ENCODE measurements around the gene REPS1.
A peak's percentile ranks its signal among the peaks of the same experiment; 100 is the strongest.

REPS1 gene

GRCh38 chr6:138920906-138921305 is 67.1 kb downstream of the REPS1 start:
- no peak for DNase-seq

DNA sequence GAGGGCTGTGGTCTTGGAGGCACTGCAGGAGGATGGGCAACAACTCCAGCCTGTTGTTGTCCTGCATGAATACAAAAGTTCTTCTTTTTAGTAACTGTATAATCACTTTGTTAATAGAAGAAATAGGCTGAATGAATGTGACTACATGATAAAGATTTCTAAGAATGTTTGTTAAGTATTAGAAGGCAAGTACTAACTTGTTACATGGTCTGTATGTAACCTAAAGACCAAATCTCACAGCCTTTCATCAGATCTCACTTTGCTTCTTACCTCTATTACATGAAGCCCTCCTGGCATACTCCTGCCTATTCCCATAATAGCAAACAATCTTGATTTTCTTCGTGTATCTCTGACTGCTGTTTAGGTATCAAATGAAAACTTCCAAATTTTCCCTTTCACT is 73.4 kb downstream of the REPS1 start:
- DNase-seq: no peak

- DNase-seq: no peak
Observed at GRCh38 chr6:138912308-138912707, 75.7 kb downstream of the REPS1 start.

DNA sequence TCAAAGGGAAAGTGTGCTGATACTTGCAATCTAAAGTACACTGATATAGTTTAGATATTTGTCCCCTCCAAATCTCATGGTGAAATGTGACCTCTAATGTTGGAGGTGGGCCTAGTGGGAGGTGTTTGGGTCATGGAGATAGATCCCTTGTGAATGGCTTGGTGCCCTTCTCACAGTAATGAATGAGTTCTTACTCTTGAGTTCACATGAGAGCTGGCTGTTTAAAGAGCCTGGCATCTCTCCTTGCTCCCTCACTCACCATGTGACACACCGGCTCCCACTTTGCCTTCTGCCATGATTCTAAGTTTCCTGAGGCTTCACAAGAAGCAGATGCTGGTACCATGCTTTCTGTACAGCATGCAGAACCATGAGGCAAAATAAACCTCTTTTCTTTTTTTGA is 78.1 kb downstream of the REPS1 start:
- no peak for DNase-seq

DNA sequence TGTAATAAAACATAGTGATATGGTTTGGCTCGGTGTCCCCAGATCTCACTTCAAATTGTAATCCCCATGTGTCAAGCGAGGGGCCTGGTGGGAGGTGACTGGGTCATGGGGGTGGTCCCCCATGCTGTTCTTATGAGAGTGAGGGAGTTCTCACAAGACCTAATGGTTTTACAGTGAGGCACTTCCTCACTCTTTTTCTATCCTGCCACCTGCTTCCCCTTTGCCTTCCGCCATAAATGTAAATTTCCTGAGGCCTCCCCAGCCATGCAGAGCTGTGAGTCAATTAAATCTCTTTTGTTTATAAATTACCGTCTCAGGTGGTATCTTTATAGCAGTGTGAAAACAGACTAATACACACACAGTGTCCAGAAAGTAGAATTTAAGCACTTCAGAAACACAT is 78.5 kb downstream of the REPS1 start:
- DNase-seq: no peak

- DNase-seq: no peak
Observed at GRCh38 chr6:138907167-138907566, 80.9 kb downstream of the REPS1 start.

- peak; percentile 63 for DNase-seq
Observed at GRCh38 chr6:138897031-138897430, 91.0 kb downstream of the REPS1 start.

DNA sequence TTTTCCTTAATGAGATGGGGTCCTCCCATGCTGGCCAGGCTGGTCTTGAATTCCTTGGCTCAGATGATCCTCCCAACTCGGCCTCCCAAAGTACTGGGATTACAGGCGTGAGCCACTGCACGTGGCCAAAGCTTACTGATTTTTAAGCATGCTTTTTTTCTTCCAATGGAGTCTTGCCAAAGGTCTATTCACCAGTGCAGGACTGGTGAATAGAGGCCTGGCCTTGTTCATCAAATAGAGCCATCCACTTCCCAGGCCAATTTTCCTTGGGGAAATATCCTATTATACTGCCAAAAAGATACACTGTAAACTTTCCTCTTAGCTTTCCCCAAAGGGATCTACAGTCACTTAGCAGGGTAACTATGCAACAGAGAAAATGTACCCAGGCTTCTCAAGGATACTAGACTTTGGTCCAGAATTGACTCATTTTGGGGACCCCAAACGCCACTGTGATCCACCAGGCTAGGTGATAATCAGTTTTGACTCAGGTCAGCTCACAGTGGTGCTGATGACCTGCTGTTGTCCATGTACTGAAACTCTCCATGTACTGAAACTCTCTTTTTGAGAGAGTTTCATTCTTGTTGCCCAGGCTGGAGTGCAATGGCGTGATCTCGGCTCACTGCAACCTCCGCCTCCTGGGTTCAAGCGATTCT is 91.8 kb downstream of the REPS1 start:
- DNase-seq: no peak

DNA sequence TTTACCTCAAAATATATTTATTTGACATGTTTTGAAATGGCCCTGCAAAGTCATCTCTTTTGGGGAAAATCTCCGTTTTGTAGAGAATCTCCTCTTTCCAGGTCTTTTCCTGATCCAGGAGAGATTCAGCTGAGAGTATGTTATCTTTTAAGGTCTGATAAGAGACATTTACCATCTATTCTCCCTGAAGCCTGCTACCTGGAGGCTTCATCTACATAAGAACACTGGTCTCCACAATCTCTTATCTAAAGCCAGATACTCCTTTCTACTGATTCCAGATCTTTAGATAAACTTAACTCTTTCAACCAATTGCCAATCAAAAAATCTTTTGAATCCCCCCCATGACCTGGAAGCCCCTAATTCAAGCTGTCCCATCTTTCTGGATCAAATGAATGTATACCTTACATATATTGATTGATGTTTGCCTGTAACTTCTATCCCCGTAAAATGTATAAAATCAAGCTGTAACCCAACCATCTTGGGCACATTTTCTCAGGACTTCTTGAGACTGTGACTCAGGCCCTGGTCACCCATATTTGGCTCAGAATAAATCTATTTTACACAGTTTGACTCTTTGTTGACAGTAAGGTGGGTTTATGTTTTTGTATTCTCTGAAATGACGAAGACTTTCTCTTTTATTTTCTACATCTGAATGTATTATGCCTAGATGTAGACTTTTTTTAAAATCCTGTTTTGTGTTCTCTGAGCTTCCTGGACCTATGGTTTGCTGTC is 96.6 kb downstream of the REPS1 start:
- DNase-seq: no peak

DNA sequence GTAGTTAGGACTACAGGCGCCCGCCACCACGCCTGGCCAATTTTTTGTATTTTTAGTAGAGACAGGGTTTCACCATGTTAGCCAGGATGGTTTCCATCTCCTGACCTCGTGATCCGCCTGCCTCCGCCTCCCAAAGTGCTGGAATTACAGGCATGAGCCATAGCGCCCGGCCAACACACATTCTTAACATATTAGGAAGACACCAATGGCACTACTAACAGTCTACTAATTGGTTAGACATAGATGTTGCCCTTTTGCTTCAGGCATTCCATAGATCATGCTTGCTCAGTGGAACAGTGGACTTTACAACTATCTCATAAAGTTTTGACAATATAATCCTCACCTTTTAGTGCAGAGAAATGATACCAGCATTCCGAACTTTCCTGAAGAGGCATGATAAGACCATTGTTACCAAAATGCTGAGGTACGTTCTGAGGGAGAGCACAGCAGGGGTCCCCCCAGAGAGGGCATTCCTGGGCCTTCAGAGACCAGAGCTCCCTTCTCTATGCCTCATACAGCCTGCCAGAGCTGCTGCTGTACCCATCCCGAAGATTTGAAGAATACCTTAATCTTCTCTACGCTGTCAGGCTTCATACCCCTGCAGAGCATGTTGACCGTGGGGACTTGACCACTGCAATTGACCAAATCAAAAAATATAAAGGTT is 102.8 kb downstream of the REPS1 start:
- DNase-seq: no peak

- DNase-seq: no peak
Observed at GRCh38 chr6:138882369-138883017, 105.6 kb downstream of the REPS1 start.

GRCh38 chr6:138873191-138873590 is 114.9 kb downstream of the REPS1 start:
- DNase-seq: no peak

GRCh38 chr6:138869398-138869797 is 118.7 kb downstream of the REPS1 start:
- DNase-seq: no peak

GRCh38 chr6:138868181-138868580 is 119.9 kb downstream of the REPS1 start:
- DNase-seq: no peak

DNA sequence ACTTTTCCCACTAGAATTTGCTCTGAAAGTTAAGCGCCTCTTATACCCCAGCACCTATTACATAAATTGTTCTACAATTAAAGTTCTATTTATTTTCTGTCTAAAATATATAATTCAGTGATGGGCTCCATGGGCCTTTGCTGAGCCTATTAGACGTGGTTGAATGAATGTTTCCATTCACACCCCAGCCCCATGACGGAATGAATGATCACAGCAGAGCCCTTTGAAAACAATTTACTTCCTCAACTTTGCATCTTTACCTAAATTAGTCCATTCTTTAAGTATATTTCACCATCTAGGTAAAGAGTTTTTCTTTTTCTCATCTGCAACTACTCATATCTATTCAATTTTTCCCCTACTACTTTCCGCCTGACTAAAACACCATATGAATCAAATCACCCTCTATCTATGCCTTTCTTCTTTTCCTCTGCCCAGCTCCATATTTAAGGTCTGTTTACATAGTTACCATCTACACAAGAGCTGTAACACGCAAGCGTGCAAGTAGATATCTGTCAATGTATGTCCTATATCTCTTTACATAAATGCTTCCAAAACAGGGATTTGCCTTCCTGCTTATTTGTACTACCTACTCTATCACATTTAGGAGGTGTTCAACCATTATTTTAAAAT is 122.5 kb downstream of the REPS1 start:
- no peak for DNase-seq

- DNase-seq: no peak
Observed at GRCh38 chr6:138864343-138864890, 123.6 kb downstream of the REPS1 start.

DNA sequence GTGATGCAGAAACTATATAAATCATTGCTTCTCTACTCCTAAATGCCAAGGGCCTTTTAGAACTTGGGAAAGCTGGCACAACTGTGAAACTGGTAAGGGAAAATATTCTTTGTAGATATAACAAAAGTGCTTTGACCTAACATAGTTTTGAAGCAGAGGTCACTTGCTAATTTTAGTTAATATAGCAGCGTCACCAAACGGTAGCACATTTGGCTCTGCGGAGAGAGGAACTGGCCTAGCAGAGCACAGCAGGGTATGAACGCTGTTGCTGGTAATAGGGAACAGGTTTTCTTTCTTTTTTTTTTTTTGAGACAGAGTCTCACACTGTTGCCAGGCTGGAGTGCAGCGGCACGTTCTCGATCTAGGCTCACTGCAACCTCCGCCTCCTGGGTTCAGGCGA is 124.7 kb downstream of the REPS1 start:
- no peak for DNase-seq

DNA sequence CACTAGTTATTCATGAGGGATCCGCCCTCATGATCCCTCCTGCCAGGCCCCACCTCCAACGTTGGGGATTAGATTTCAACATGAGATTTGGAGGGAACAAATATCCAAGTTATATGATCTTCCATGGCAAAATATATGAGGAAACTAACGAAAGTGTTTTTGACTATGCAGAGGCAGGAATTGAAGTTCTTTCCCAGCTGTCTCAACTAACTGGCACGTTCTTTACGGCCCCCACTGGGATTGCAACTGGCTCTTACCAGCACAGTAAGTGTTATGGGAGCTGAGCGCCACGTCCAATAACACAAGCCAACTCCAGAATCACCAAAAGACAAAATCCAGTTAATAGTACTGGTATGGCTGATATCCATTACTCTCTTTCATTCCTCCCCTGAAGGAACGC is 125.6 kb downstream of the REPS1 start:
- no peak for DNase-seq

DNA sequence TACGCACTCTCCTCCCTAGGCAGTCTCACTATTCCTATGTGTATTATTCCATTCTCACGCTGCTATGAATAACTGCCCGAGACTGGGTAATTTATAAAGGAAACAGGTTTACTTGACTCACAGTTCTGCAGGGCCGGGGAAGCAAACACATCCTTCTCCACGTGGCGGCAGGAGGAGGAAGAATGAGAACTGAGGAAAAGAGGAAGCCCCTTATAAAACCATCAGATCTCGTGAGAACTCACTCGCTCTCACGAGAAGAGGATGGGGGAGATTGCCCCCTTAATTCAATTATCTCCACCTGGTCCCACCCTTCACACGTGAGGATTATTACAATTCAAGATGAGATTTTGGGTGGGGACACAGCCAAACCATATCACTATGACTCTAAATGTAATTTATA is 130.3 kb downstream of the REPS1 start:
- DNase-seq: no peak

DNA sequence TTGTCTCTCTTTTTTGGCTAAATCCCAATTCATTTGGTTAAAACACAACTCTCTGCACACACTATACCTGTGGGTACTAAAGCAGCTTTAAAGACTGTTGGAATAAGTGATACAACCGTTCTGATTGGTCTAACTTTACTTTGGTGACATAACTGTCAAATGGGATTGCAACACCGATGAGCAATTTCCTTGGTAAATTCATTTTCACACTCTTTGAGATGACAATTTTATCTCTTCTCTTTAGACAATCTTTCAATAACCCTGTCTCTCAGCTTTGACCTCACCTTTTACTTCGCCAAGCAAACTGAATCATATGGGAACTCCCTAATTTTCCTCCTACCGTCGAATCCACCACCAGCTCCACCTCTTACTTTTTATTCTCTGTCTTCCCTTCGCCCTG is 131.4 kb downstream of the REPS1 start:
- DNase-seq: no peak
